Stimulated activated CD4-positive, alpha-beta T cell treated with anti-CD3 and anti-CD28 coated beads, Interleukin-15, amount 100 ng/mL, for 24 hours (primary cell): ENCODE data around the gene SLC7A4.

Experiments
- DNase-seq: peaks from one replicate; pipeline ENCODE4 v3.0.0-alpha.2; 2020

Gene SLC7A4

GRCh38 chr22:20982563-20982882, 49.8 kb downstream of the SLC7A4 start:
- no peak for DNase-seq

DNA sequence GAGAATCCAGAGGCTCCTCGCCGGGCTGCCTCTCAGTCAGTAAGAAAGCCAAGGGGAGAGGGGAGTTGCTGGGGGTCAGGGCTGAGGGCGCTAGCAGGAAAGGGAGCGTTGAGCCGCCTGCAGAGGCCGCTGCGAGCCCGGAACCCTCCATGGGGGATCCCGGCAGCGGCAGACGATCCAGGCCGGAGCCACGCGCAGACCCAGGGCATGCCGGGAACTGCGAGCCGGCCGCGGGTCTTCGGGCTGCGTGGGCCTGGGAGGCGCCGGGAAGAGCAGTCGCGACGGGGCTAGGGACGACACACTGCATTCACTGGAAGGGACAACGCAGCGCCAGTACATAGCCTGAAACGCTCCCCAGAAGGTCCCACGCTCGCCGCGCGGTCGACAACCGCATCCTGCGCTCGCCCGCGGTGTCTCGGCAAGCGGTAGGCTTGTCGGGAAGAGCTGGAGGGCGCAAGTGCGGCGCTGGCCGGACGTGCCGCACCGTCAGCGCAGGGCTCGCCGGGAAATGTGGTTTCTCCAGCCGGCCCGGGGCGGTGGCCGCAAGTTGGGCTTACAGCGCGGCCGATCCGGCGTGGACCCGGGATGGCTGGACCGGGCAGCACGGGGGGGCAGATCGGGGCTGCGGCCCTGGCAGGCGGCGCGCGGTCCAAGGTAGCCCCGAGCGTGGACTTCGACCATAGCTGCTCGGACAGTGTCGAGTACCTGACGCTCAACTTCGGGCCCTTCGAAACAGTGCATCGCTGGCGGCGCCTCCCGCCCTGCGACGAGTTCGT, 50.4 kb downstream of the SLC7A4 start, which contains the start of gene LZTR1:
TSS of gene LZTR1 (plus strand) at position 511 of the 776 bp plus-strand sequence. CDS start at position 586, 75 bp downstream.
- DNase-seq: peak; percentile 84

- DNase-seq: no peak
These were observed 51.2 kb downstream of the SLC7A4 start for GRCh38 chr22:20980938-20981722.

GRCh38 chr22:20980523-20980922, 51.8 kb downstream of the SLC7A4 start:
- no peak for DNase-seq

GRCh38 chr22:20979940-20980453, 52.4 kb downstream of the SLC7A4 start:
- DNase-seq: no peak

DNA sequence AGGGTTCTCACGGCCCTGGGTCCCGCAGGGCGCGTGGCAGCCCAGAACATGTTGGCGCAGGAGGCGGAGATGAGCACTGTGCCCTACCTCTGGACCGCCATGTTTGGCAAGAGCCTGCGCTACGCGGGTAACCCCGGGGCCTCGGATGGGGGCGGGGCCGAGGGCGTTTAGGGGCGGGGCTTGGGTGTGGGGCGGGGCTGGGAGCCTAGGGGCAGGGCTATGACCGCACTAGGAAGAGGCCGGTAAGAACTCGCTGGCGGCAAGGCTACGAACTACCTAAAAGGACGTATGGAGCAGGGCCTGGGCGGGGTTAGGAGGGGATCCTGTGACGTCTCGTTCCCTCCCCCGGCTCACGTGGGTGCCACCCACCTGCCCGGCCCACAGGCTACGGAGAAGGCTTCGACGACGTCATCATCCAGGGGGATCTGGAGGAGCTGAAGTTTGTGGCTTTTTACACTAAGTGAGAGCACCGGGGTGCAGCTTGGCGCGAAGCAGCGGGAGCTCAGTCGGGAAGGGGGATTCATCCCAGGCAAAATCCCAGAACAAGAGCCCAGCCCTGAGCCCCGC, 53.0 kb downstream of the SLC7A4 start:
- peak; percentile 83 for DNase-seq
